Measurements from ENCODE around the gene LRP2. TPM values are rescaled to one million over a fixed set of nuclear protein-coding genes. Genes with fewer than 3 reads are reported as not detected.

Gene LRP2
- total RNA-seq, 4 donors from 2014 or later = 0.65 TPM; not detected in 3

GRCh38 chr2:169287666-169288065, 74.7 kb downstream of the LRP2 start:
- TF ChIP-seq, protein P1, sequence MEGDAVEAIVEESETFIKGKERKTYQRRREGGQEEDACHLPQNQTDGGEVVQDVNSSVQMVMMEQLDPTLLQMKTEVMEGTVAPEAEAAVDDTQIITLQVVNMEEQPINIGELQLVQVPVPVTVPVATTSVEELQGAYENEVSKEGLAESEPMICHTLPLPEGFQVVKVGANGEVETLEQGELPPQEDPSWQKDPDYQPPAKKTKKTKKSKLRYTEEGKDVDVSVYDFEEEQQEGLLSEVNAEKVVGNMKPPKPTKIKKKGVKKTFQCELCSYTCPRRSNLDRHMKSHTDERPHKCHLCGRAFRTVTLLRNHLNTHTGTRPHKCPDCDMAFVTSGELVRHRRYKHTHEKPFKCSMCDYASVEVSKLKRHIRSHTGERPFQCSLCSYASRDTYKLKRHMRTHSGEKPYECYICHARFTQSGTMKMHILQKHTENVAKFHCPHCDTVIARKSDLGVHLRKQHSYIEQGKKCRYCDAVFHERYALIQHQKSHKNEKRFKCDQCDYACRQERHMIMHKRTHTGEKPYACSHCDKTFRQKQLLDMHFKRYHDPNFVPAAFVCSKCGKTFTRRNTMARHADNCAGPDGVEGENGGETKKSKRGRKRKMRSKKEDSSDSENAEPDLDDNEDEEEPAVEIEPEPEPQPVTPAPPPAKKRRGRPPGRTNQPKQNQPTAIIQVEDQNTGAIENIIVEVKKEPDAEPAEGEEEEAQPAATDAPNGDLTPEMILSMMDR (IDR thresholded peaks at IDR 0.05; ENCODE audit: low read depth) = no peak

DNA sequence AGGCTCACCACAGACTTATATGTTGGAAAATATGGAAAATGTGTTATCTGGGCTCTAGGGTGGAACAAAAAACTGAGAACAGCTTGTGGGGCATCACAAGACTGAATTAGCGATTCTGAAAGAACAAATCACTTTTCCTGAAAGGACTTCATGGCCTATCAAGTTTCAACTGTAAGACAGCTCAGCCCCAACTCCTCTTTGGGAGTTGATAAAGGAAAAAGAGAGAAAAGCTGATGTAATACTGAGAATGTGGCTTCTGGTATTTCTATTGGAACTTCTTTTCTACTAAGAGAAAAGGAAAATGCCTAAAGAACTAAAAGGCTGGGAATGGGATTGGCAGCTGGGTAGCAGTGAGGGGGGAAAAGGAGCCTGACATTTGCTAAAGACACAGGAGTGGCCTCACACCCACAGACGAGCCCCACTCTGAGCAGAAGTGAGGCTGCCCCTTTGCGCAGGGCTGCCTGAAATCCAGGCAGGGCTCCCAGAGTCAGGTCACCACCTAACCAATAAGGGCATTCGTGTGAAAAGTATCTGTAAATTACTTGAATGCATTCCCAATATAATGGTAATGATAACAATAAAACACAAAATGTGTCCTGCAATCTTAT, 75.6 kb downstream of the LRP2 start:
- TF ChIP-seq, protein P1 (IDR thresholded peaks at IDR 0.05; ENCODE audit: low read depth) = no peak

- TF ChIP-seq, protein P1 (IDR thresholded peaks at IDR 0.05; ENCODE audit: low read depth) = no peak
Measured at GRCh38 chr2:169285531-169286235, 76.7 kb downstream of the LRP2 start.

GRCh38 chr2:169280502-169280901, 81.8 kb downstream of the LRP2 start:
- TF ChIP-seq, protein P1 (IDR thresholded peaks at IDR 0.05; ENCODE audit: low read depth) = no peak

DNA sequence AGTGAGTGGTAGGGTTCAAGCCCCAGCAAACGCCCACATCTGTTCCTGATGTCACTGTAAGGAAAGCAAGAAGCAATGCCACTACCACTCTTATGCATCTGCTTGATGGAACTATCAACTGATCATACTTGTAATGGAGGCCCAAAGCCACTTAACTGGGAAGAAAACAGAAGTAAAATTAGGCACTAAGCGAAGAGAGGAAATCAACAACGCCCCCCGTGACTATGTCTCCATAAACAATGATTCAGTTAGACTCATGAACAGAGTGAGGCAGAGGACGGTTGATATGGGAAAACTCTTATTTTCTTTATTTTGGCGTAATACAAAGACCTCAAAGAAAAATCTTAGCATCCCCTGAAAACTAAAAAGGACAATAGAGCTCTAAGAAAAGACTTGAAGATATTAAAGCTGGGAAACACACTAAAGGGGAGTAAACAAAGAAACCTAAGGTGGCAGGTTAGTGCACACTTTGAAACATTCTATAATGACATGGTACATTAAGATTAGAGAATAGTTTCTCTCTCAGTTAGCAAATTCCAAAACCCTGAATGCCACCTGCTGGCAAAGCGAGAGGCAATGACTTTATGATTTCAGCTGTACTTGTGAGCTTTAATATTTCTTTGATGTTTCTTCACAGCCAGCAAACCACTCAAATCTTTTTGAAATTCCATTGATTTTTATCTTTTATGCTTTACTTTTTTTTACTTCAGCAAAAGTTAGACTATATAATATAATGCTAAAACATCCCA, 86.5 kb downstream of the LRP2 start:
- TF ChIP-seq, protein P1 (IDR thresholded peaks at IDR 0.05; ENCODE audit: low read depth) = no peak

DNA sequence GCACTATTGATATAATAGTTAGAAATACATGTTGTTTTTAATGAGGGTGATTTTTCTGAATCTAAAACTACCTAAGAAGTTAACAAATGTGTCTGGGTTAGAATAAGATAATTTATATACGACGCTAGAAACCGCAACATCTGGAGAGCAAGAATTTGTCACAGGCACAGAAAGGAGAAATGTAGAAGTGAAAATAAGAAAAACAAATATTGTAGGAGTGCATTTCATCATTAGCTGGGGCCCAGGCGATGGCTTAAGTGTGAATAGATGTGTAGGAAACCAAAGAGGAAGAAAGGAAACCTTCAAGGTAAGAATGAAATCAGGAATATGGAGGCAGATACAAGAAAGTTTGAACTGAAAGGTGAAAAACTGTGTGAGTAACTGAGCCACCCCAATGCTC, 90.3 kb downstream of the LRP2 start:
- TF ChIP-seq, protein P1 (IDR thresholded peaks at IDR 0.05; ENCODE audit: low read depth) = no peak

GRCh38 chr2:169265591-169265990, 96.7 kb downstream of the LRP2 start:
- TF ChIP-seq, protein P1 (IDR thresholded peaks at IDR 0.05; ENCODE audit: low read depth) = no peak
